GM18499 (cell line): ENCODE data around the gene GABRA6.
"Not testable (repeated sequence)": the region's sequence is repeated elsewhere in the genome, so short reads cannot be mapped to it uniquely, and the experiment has no call there.

Experiments used
- ATAC-seq: cut with Tn5 transposase; IDR thresholded peaks from one replicate; pipeline ENCODE4 v1.9.1; 2021; ENCODE audit warnings: moderate number of reproducible peaks; ENCODE audit not compliant: insufficient read depth, unreplicated experiment

The GABRA6 gene

DNA sequence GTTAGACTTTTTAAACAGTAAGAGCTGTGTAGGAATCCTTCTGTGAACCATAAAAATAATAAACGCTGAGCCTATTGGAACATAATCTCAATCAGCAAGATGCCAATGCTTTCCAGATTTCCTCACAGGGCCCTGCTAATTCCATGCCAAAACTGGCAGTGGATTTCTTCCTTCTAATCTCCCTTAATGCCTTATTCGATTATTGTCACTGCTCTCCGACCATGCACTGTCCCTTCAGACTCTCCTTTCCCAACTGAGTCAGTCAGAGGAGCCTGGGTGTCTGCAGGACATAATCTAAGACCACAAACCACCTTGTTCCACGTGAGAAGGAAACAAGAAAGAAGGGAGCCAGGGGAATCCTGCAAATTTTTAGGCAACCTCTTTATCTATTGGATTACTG is at the start of gene GABRA6:
TSS of gene GABRA6 (plus strand) at position 261 of the 400 bp plus-strand sequence. CDS start 269 bp downstream, outside the sequence.
- ATAC-seq, result no peak

DNA sequence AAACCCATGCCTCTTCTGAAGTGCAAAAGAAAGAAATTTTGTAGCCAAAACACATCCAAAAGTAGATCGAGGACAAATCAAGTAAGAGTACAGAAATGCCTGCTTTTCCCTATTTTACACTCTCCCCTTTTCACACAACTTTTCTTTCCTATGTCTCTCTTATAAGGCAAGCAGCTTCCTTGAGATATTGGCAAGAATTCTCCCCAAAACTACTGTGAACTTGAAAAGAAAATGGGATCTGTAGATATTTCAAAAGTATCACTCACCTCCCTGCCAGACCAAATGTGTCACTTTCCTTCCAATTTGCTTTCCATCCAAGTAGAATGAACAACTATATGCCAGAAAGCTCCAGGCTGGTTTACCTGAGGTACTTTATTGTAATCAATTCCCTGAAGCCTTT is 47.9 kb upstream of the GABRA6 start:
- no peak for ATAC-seq

- ATAC-seq, result no peak
These were observed 44.1 kb upstream of the GABRA6 start for GRCh38 chr5:161641444-161641843.

- no peak for ATAC-seq
These were observed 40.3 kb upstream of the GABRA6 start for GRCh38 chr5:161645264-161645663.

GRCh38 chr5:161651926-161652325 is 33.6 kb upstream of the GABRA6 start:
- ATAC-seq, result not testable (repeated sequence)

GRCh38 chr5:161660806-161661205 is 24.7 kb upstream of the GABRA6 start:
- no peak for ATAC-seq

DNA sequence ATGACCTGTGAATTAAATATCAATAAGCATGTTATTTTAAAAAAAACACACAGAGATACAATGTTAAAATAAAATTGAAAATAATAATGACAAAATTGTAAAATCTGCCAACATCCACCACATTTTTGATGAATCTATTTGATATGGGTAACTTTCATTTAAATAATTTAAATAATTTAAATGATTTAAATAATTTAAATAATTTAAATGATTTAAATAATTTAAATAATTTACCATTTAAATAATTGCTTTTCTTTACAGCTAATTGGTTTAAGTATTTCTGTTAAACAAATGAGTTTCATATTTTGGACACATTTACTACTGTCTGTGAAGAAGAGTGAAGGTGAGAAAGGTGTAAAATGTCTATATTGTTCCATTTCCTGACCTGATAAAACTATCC is 22.1 kb upstream of the GABRA6 start:
- ATAC-seq, result no peak

GRCh38 chr5:161676103-161676502 is 9.4 kb upstream of the GABRA6 start:
- peak; percentile 81 for ATAC-seq

GRCh38 chr5:161686149-161686548 is 628 bp downstream of the GABRA6 start:
- ATAC-seq, result no peak

- no peak for ATAC-seq
These were observed 1.4 kb downstream of the GABRA6 start for GRCh38 chr5:161686881-161687280.

DNA sequence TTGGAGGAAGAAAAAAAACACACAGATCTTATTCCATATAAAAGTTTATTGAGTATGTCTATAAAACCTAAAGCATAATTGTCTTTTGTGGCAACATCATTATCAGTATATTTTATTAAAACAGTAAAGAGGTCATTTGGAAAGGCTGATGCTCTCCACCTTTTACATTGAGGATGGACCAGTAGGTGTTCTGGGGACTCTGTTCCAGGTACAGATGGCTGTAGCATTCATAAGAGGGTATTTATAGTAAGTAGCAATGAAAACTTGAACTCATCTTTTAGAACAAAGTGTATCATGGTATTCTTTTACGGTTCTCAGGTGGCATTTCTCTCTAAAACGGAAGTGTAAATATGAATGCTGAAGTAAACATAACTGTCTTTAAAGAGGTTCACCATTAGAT is 1.8 kb downstream of the GABRA6 start:
- no peak for ATAC-seq

- ATAC-seq, result no peak
These were observed 6.4 kb downstream of the GABRA6 start for GRCh38 chr5:161691911-161692310.

- no peak for ATAC-seq
These were observed 11.5 kb downstream of the GABRA6 start for GRCh38 chr5:161697001-161697400.

GRCh38 chr5:161700065-161700464 is 14.5 kb downstream of the GABRA6 start:
- ATAC-seq, result no peak

- ATAC-seq, result no peak
These were observed 18.0 kb downstream of the GABRA6 start for GRCh38 chr5:161703528-161703927.

GRCh38 chr5:161707382-161707781 is 21.9 kb downstream of the GABRA6 start:
- ATAC-seq, result no peak

GRCh38 chr5:161709239-161709638 is 23.7 kb downstream of the GABRA6 start:
- no peak for ATAC-seq

- ATAC-seq, result no peak
These were observed 27.5 kb downstream of the GABRA6 start for GRCh38 chr5:161713042-161713441.

GRCh38 chr5:161719157-161719556 is 33.6 kb downstream of the GABRA6 start:
- no peak for ATAC-seq

DNA sequence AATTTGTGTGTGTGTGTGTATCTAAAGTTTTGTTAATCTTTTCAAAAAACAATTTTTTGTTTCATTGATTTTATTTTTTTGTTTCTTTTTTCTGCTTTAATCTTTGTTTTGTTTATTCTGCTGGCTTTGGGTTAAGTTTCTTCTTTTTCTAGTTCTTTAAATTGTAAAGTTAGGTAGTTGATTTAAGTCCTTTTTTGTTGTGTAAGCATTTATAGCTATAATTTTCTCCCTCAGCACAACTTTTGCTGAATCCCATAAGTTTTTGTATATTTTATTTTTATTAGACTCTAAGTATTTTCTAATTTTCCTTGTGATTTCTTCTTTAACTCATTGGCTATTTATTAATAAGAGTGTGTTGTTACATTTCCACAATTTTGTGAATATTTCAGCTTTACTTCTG is 34.9 kb downstream of the GABRA6 start:
- ATAC-seq, result no peak

GRCh38 chr5:161734741-161735140 is 49.2 kb downstream of the GABRA6 start:
- ATAC-seq, result no peak

- no peak for ATAC-seq
These were observed 54.9 kb downstream of the GABRA6 start for GRCh38 chr5:161740433-161740832.

DNA sequence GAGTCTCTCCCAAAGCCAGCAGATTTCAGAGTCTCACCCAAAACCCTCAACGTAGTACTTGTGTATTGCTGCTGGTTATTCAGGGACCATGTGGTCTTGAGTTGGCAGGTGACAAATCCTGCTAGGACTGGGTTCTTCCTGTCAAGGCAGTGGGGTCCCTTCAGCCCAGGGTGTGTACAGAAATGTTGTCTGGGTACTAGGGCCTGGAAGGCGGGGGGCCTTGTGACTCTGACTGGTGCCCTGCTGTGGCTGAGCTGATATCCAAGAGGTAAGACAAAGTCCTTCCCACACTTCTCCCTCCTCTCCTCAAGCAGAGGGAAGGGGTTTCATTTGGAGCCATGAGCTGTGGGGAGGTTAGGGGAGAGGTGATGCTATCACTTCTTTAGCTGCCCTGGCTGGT is 58.8 kb downstream of the GABRA6 start:
- no peak for ATAC-seq
